GM18858 (cell line): ENCODE results near the gene NDUFA7.
"Not testable (repeated sequence)": the region's sequence is repeated elsewhere in the genome, so short reads cannot be mapped to it uniquely, and the experiment has no call there.

ENCODE experiments used
- ATAC-seq: cut with Tn5 transposase; IDR thresholded peaks from one replicate; pipeline ENCODE4 v1.9.1; 2021; ENCODE audit not compliant: unreplicated experiment

Gene NDUFA7

GRCh38 chr19:8269724-8270123, 51.5 kb downstream of the NDUFA7 start:
- no peak for ATAC-seq

- ATAC-seq = no peak
These were observed 55.3 kb downstream of the NDUFA7 start for GRCh38 chr19:8265872-8266271.

- ATAC-seq = not testable (repeated sequence)
These were observed 56.9 kb downstream of the NDUFA7 start for GRCh38 chr19:8264248-8264647.

GRCh38 chr19:8262431-8262830, 58.7 kb downstream of the NDUFA7 start:
- no peak for ATAC-seq

GRCh38 chr19:8261881-8262280, 59.3 kb downstream of the NDUFA7 start:
- no peak for ATAC-seq

- no peak for ATAC-seq
These were observed 59.8 kb downstream of the NDUFA7 start for GRCh38 chr19:8261347-8261746.
